ENCODE results near the gene ARRDC5. TPM values are rescaled to one million over a fixed set of nuclear protein-coding genes. Genes with fewer than 3 reads are reported as not detected.
A peak's percentile ranks its signal among the peaks of the same experiment; 100 is the strongest.

ARRDC5 gene
- total and polyA plus RNA-seq, 2 donors (not counting 1 experiment from before 2014, with no cell fraction given) = not detected

DNA sequence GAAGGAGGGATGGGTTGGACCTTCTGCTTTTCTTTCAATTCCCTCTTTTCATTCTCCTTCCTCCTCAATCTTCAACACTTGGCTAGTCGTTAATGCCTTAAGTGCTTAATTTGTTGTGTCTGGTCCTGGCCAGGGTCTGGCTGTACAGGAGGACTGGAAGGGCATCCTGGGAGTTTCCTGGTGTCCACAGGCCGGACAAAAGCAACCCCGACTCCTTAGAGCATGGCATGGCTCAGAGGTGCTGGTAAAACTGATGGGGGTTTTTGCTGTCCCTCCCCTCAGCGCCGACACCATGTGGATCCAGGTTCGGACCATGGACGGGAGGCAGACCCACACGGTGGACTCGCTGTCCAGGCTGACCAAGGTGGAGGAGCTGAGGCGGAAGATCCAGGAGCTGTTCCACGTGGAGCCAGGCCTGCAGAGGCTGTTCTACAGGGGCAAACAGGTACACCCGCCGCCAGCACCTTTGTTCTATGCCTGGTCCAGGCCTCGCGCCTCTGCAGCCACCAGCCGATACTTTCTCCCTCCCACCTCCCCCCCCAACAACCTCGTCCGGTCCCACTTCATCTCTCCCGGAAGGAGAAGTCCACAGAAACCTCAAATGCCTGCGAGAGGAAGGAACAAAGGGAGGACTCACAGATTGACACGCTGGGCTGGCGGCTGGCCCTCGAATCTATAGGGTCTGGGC is 8.0 kb upstream of the ARRDC5 start:
- Histone ChIP-seq H3K36me3 (ENCODE audit: control insufficient read depth, insufficient read depth, low read length) (peaks cover 11% of the 10 kb centered on the region), H3K27me3 (ENCODE audit: control insufficient read depth, insufficient read depth, low read length) (no peaks in the 10 kb centered on the region), H2AFZ (ENCODE audit: low read length) (peak overlapping the region; percentile 2), H3K27ac (ENCODE audit: insufficient read depth, low read length) (peak overlapping the region; percentile 90), H3K4me2 (ENCODE audit: extremely low read depth, insufficient read depth, low read length) (peak overlapping the region; percentile 100), H3K4me1 (ENCODE audit: control insufficient read depth, extremely low read depth, insufficient read depth, low read length) (peaks cover 28% of the 10 kb centered on the region), H3K9ac (ENCODE audit: insufficient read depth, low read length) (peak overlapping the region; percentile 78), H3K4me3 (replicated peaks in 1 of 4; ENCODE audit: control extremely low read depth in 1 of 4, insufficient read depth in 1 of 4, low read depth in 3 of 4, low read length in 4 of 4) (peak overlapping the region; percentile 53 to 64 (median 53)), H3K9me3 (ENCODE audit: control insufficient read depth, insufficient read depth, low read depth, low read length) (no peaks in the 10 kb centered on the region), H4K20me1 (ENCODE audit: control insufficient read depth, extremely low read depth, insufficient read depth, low read length) (no peaks in the 10 kb centered on the region), H3K79me2 (ENCODE audit: control insufficient read depth, insufficient read depth, low read length) (peaks cover 47% of the 10 kb centered on the region)
- TF ChIP-seq EZH2 (IDR thresholded peaks at IDR 0.05; ENCODE audit: low read length, missing control alignments) = no peak
- TF ChIP-seq, protein P1, sequence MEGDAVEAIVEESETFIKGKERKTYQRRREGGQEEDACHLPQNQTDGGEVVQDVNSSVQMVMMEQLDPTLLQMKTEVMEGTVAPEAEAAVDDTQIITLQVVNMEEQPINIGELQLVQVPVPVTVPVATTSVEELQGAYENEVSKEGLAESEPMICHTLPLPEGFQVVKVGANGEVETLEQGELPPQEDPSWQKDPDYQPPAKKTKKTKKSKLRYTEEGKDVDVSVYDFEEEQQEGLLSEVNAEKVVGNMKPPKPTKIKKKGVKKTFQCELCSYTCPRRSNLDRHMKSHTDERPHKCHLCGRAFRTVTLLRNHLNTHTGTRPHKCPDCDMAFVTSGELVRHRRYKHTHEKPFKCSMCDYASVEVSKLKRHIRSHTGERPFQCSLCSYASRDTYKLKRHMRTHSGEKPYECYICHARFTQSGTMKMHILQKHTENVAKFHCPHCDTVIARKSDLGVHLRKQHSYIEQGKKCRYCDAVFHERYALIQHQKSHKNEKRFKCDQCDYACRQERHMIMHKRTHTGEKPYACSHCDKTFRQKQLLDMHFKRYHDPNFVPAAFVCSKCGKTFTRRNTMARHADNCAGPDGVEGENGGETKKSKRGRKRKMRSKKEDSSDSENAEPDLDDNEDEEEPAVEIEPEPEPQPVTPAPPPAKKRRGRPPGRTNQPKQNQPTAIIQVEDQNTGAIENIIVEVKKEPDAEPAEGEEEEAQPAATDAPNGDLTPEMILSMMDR (conservative IDR thresholded peaks at IDR 0.05 in 1 of 2, IDR thresholded peaks at IDR 0.05 in 1 of 2; ENCODE audit: low read depth in 1 of 2, low read length in 2 of 2) = no peak
- peak; percentile 46 to 87 for DNase-seq (ENCODE audit: low read depth in 2 of 2)

DNA sequence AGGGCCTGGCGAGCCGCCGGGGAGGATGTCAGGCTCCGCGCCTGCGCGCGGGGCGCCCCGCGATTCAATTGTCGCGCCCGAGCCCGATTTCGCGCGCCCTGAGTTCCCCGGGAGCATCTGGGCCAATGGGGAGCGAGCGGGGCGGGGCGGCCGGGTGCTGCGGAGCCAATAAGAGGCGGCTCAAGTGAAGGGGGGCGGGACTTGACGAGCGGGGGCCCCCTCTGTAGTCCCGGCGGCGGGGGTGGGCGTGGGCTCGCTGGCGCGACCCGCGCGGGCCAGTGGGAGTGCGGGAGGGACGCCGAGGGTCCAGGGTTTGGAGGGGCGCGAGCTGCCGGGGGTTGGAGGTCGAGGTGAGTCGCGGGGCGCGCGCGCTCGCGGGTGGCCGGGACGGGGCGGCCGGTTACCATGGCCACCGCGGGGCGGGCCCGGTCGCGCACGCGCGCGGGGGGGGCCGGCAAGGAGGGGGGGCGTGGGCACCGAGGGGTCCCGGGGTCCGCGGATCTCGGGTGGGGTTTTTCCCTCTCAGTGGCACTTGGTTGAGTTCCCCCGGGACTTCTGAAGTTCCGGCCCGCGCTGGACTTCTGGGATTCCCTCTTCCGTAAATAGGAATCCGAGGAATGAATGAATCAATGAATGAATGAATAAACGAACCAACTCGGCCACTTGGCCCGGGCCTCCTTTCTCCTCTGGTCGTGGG is 7.3 kb upstream of the ARRDC5 start:
- H3K4me3 ChIP-seq (replicated peaks in 1 of 4; ENCODE audit: control extremely low read depth in 1 of 4, insufficient read depth in 1 of 4, low read depth in 3 of 4, low read length in 4 of 4) = peak overlapping the region; percentile 53 to 64 (median 53)
- TF ChIP-seq, protein P1 (conservative IDR thresholded peaks at IDR 0.05 in 1 of 2, IDR thresholded peaks at IDR 0.05 in 1 of 2; ENCODE audit: low read depth in 1 of 2, low read length in 2 of 2) = no peak
- no peak for TF ChIP-seq EZH2 (IDR thresholded peaks at IDR 0.05; ENCODE audit: low read length, missing control alignments)
- peak overlapping the region; percentile 78 for H3K9ac ChIP-seq (ENCODE audit: insufficient read depth, low read length)
- peaks cover 25% of the 10 kb centered on the region for H3K4me1 ChIP-seq (ENCODE audit: control insufficient read depth, extremely low read depth, insufficient read depth, low read length)
- peak overlapping the region; percentile 100 for H3K4me2 ChIP-seq (ENCODE audit: extremely low read depth, insufficient read depth, low read length)
- DNase-seq (ENCODE audit: low read depth in 2 of 2) = peak; percentile 81 to 88
- peaks cover 40% of the 10 kb centered on the region for H3K79me2 ChIP-seq (ENCODE audit: control insufficient read depth, insufficient read depth, low read length)
- H3K27ac ChIP-seq (ENCODE audit: insufficient read depth, low read length) = peak overlapping the region; percentile 90
- no peaks in the 10 kb centered on the region for H3K27me3 ChIP-seq (ENCODE audit: control insufficient read depth, insufficient read depth, low read length)
- no peak overlapping the region for H2AFZ ChIP-seq (ENCODE audit: low read length)
- no peaks in the 10 kb centered on the region for H4K20me1 ChIP-seq (ENCODE audit: control insufficient read depth, extremely low read depth, insufficient read depth, low read length)
- peaks cover 11% of the 10 kb centered on the region for H3K36me3 ChIP-seq (ENCODE audit: control insufficient read depth, insufficient read depth, low read length)
- no peaks in the 10 kb centered on the region for H3K9me3 ChIP-seq (ENCODE audit: control insufficient read depth, insufficient read depth, low read depth, low read length)

DNA sequence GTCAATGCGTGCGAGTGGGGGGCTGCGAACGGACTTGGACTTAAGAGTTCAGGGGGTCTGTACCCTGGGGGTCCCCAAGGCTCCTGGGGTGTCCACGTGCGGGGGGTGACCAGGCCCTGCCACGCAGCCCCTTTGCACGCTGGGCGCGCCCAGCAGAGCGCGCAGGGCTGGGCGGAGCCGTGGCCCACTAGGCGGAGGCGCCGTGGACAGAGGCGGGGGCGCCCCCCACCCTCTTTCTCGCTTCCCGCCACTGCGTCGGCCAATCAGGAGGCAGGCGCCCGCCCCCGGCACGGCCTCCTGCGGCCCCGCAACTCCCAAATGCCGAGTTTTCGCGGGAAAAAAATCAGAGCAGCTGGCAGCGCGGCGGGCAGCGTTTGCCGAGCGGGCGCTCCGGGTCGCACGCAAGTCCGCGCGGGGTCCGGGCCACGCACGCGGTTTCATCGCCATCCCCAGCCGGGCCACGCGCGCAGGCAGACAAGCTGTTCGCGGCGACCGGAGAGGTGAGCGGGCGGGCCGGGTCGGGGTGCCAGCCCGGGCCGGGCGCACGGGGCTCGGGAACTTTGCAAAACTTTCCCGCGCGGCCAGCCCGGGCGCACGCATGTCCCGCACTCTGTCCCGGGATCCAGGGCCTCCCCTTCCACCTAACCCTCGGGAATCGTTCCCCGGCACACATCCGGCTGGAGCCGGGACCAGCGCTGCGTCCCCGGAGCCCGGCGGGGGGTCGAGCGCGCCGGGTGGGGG is 6.6 kb upstream of the ARRDC5 start, which contains the start of gene UHRF1:
TSS of gene UHRF1 (plus strand) at position 346 of the 741 bp plus-strand sequence. CDS start 1,385 bp downstream, outside the sequence.
- Histone ChIP-seq H3K27me3 (ENCODE audit: control insufficient read depth, insufficient read depth, low read length) (no peaks in the 10 kb centered on the region), H2AFZ (ENCODE audit: low read length) (no peak within 1 kb of the TSS), H3K4me1 (ENCODE audit: control insufficient read depth, extremely low read depth, insufficient read depth, low read length) (peaks cover 19% of the 10 kb centered on the region), H3K9me3 (ENCODE audit: control insufficient read depth, insufficient read depth, low read depth, low read length) (no peaks in the 10 kb centered on the region), H3K4me3 (replicated peaks in 1 of 4; ENCODE audit: control extremely low read depth in 1 of 4, insufficient read depth in 1 of 4, low read depth in 3 of 4, low read length in 4 of 4) (peak within 1 kb of the TSS; percentile 53 to 64 (median 53)), H3K79me2 (ENCODE audit: control insufficient read depth, insufficient read depth, low read length) (peaks cover 33% of the 10 kb centered on the region), H4K20me1 (ENCODE audit: control insufficient read depth, extremely low read depth, insufficient read depth, low read length) (no peaks in the 10 kb centered on the region), H3K27ac (ENCODE audit: insufficient read depth, low read length) (peak within 1 kb of the TSS; percentile 90), H3K36me3 (ENCODE audit: control insufficient read depth, insufficient read depth, low read length) (peaks cover 5% of the 10 kb centered on the region), H3K4me2 (ENCODE audit: extremely low read depth, insufficient read depth, low read length) (peak within 1 kb of the TSS; percentile 100), H3K9ac (ENCODE audit: insufficient read depth, low read length) (peak within 1 kb of the TSS; percentile 78)
- DNase-seq (ENCODE audit: low read depth in 2 of 2) = peak in 1 of 2 donors; percentile 35
- TF ChIP-seq, protein P1 (conservative IDR thresholded peaks at IDR 0.05 in 1 of 2, IDR thresholded peaks at IDR 0.05 in 1 of 2; ENCODE audit: low read depth in 1 of 2, low read length in 2 of 2) = no peak
- TF ChIP-seq EZH2 (IDR thresholded peaks at IDR 0.05; ENCODE audit: low read length, missing control alignments) = no peak
